Activated CD4-positive, alpha-beta T cell treated with anti-CD3 and anti-CD28 coated beads for 36 hours (primary cell): ENCODE data around the gene CCDC3. TPM values are rescaled to one million over a fixed set of nuclear protein-coding genes. Genes with fewer than 3 reads are reported as not detected.

ENCODE experiments used
- ATAC-seq: fragments of 200-7000 bp; cut with Tn5 transposase; one replicate; pipeline ENCODE4 v1.10.0; 2021; ENCODE audit warnings: mild to moderate bottlenecking, moderate library complexity
- CTCF ChIA-PET: fragments of 350-600 bp; sonication (Branson Sonifier 250); formaldehyde crosslinking; loops from one replicate; lab custom pipeline; 2021; ENCODE audit warnings: antibody characterized with exemption; lab: Charles Lee
- POLR2A ChIA-PET: fragments of 350-600 bp; sonication (Branson Sonifier 250); formaldehyde crosslinking; loops from one replicate; lab custom pipeline; 2021; ENCODE audit warnings: antibody characterized with exemption, inconsistent platforms; lab: Charles Lee
- DNase-seq: peaks from one replicate; pipeline ENCODE4 v3.0.0-alpha.2; 2020
- H3K27ac Mint-ChIP-seq: one replicate; pipeline ENCODE4 v1.8.0; 2021; ENCODE audit warnings: mixed read lengths
- H3K27me3 Mint-ChIP-seq: one replicate; pipeline ENCODE4 v1.8.0; 2021; ENCODE audit warnings: mixed read lengths
- H3K36me3 Mint-ChIP-seq: one replicate; pipeline ENCODE4 v1.8.0; 2021; ENCODE audit warnings: low read depth, mixed read lengths
- H3K4me1 Mint-ChIP-seq: one replicate; pipeline ENCODE4 v1.8.0; 2021; ENCODE audit warnings: mixed read lengths
- H3K4me3 Mint-ChIP-seq: one replicate; pipeline ENCODE4 v1.8.0; 2021; ENCODE audit warnings: mild to moderate bottlenecking, moderate library complexity, mixed read lengths
- H3K9me3 Mint-ChIP-seq: one replicate; pipeline ENCODE4 v1.8.0; 2021; ENCODE audit warnings: low read depth, mixed read lengths
- intact Hi-C, 2 experiments: fragments of 100-400 bp; cut with DNase I in 1 of 2; cut with micrococcal nuclease in 1 of 2; formaldehyde crosslinking; loops; one replicate each; pipeline versions ENCODE4 v1.14.2 to v1.15.1; 2022 to 2024; cut with DNase I, micrococcal nuclease
- total RNA-seq, 2 experiments: library from RNA; stranded (reverse); gene quantifications; one replicate each; pipeline ENCODE4 v1.2.3, GENCODE V29; 2021

Gene CCDC3
- total RNA-seq, 2 experiments from 2014 or later: 0.14 to 0.18 TPM

- Mint-ChIP-seq H3K27ac (no peak overlapping the region), H3K27me3 (peaks cover 10% of the 10 kb centered on the region), H3K36me3 (no peaks in the 10 kb centered on the region), H3K4me1 (no peaks in the 10 kb centered on the region), H3K4me3 (no peak overlapping the region), H3K9me3 (no peaks in the 10 kb centered on the region)
- ATAC-seq (no peak), DNase-seq (no peak)
- CTCF ChIA-PET: interaction anchor here (1.2 kb wide), 1 partner anchor 14 kb away, joined by 3 read pairs; no protein-coding TSS in a partner anchor
- POLR2A ChIA-PET: no interaction called here
- intact Hi-C loops: no loop called here
Observed at GRCh38 chr10:12943425-12943824, 58.1 kb downstream of the CCDC3 start.

GRCh38 chr10:12941966-12942365, 59.5 kb downstream of the CCDC3 start:
- no peak for ATAC-seq
- DNase-seq: no peak
- Mint-ChIP-seq H3K4me3 (no peak overlapping the region), H3K27me3 (peaks cover 13% of the 10 kb centered on the region), H3K4me1 (no peaks in the 10 kb centered on the region), H3K36me3 (no peaks in the 10 kb centered on the region), H3K9me3 (no peaks in the 10 kb centered on the region), H3K27ac (no peak overlapping the region)
- CTCF ChIA-PET: interaction anchor here (0.6 to 0.7 kb wide), 2 partner anchors 17 to 234 kb away, joined by 3 read pairs; no protein-coding TSS in a partner anchor
- POLR2A ChIA-PET: interaction anchor here (0.7 kb wide), 1 partner anchor 23 kb away, joined by 4 read pairs; no protein-coding TSS in a partner anchor
- intact Hi-C loops: no loop called here

- ChIA-PET CTCF (no interaction called here), POLR2A (no interaction called here)
- Mint-ChIP-seq H3K27me3 (peaks cover 13% of the 10 kb centered on the region), H3K27ac (no peak overlapping the region), H3K4me1 (no peaks in the 10 kb centered on the region), H3K36me3 (no peaks in the 10 kb centered on the region), H3K9me3 (no peaks in the 10 kb centered on the region), H3K4me3 (no peak overlapping the region)
- no peak for DNase-seq
- ATAC-seq: no peak
- intact Hi-C loops: no loop called here
Observed at GRCh38 chr10:12940791-12941190, 60.7 kb downstream of the CCDC3 start.

- H3K27me3 Mint-ChIP-seq: peaks cover 16% of the 10 kb centered on the region
- H3K27ac Mint-ChIP-seq: no peak overlapping the region
- intact Hi-C loops: no loop called here
- H3K4me1 Mint-ChIP-seq: no peaks in the 10 kb centered on the region
- ChIA-PET POLR2A (no interaction called here), CTCF (interaction anchor here (0.7 kb wide), 1 partner anchor 247 kb away, joined by 3 read pairs; no protein-coding TSS in a partner anchor)
- ATAC-seq (no peak), DNase-seq (no peak)
- no peaks in the 10 kb centered on the region for H3K36me3 Mint-ChIP-seq
- H3K4me3 Mint-ChIP-seq: no peak overlapping the region
- H3K9me3 Mint-ChIP-seq: no peaks in the 10 kb centered on the region
Observed at GRCh38 chr10:12938271-12938670, 63.2 kb downstream of the CCDC3 start.

DNA sequence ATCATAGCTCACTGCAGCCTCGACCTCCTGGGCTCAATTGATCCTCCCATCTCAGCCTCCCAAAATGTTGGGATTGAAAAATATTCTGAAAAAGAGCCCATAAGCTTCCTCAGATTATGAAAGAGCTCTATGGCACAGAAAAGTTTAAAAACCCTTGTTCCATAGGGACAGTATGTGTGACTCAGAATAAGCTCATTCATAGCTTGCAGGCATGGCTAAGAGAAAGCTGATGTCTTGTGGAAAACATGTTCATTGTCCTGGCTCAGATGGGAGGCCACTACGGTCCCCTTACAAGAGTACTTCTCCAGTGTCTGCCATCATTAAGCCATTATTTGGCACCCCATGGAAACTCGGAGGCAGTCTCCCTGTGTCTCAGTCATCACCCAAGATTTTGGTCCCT, 64.0 kb downstream of the CCDC3 start:
- no peaks in the 10 kb centered on the region for H3K36me3 Mint-ChIP-seq
- no peak for DNase-seq
- ChIA-PET POLR2A (no interaction called here), CTCF (interaction anchor here (0.6 kb wide), 1 partner anchor 551 kb away, joined by 4 read pairs; no protein-coding TSS in a partner anchor)
- no peaks in the 10 kb centered on the region for H3K4me1 Mint-ChIP-seq
- ATAC-seq: no peak
- no peak overlapping the region for H3K4me3 Mint-ChIP-seq
- H3K27ac Mint-ChIP-seq: no peak overlapping the region
- intact Hi-C loops: no loop called here
- peaks cover 16% of the 10 kb centered on the region for H3K27me3 Mint-ChIP-seq
- H3K9me3 Mint-ChIP-seq: no peaks in the 10 kb centered on the region

DNA sequence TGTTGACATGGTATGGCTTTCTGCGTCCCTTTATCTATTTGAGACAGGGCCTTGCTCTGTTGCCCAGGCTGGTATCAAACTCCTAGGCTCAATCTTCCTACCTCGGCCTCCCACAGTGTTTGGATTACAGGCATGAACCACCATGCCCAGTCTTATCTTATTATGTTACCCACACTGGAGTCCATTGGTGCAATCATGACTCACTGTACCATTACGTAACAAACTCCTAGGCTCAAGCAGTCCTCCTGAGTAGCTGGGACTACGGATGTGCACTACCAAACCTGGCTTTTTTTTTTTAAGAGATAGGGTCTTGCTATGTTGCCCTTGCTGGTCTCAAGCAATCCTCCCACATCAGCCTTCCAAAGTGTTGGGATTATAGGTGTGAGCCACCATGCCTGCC, 66.7 kb downstream of the CCDC3 start:
- Mint-ChIP-seq H3K9me3 (no peaks in the 10 kb centered on the region), H3K4me1 (no peaks in the 10 kb centered on the region), H3K27me3 (peaks cover 16% of the 10 kb centered on the region), H3K36me3 (no peaks in the 10 kb centered on the region), H3K27ac (no peak overlapping the region), H3K4me3 (no peak overlapping the region)
- intact Hi-C loops: no loop called here
- no peak for DNase-seq
- ChIA-PET POLR2A (no interaction called here), CTCF (no interaction called here)
- no peak for ATAC-seq

GRCh38 chr10:12929381-12929780, 72.1 kb downstream of the CCDC3 start:
- Mint-ChIP-seq H3K4me1 (no peaks in the 10 kb centered on the region), H3K27me3 (peaks cover 6% of the 10 kb centered on the region), H3K9me3 (peaks cover 2% of the 10 kb centered on the region), H3K4me3 (no peak overlapping the region), H3K36me3 (no peaks in the 10 kb centered on the region), H3K27ac (no peak overlapping the region)
- DNase-seq (no peak), ATAC-seq (no peak)
- ChIA-PET CTCF (interaction anchor here (0.8 kb wide), 1 partner anchor 14 kb away, joined by 3 read pairs; no protein-coding TSS in a partner anchor), POLR2A (no interaction called here)
- intact Hi-C loops: no loop called here

- Mint-ChIP-seq H3K4me1 (no peaks in the 10 kb centered on the region), H3K27me3 (peaks cover 3% of the 10 kb centered on the region), H3K27ac (no peak overlapping the region), H3K9me3 (peaks cover 2% of the 10 kb centered on the region), H3K4me3 (no peak overlapping the region), H3K36me3 (no peaks in the 10 kb centered on the region)
- ChIA-PET CTCF (no interaction called here), POLR2A (no interaction called here)
- DNase-seq (no peak), ATAC-seq (no peak)
- intact Hi-C loops: no loop called here
Observed at GRCh38 chr10:12928571-12928970, 72.9 kb downstream of the CCDC3 start.

- Mint-ChIP-seq H3K4me3 (no peak overlapping the region), H3K4me1 (no peaks in the 10 kb centered on the region), H3K36me3 (no peaks in the 10 kb centered on the region), H3K27me3 (peaks cover 3% of the 10 kb centered on the region), H3K9me3 (peaks cover 2% of the 10 kb centered on the region), H3K27ac (no peak overlapping the region)
- intact Hi-C loops: no loop called here
- no peak for ATAC-seq
- no peak for DNase-seq
- ChIA-PET CTCF (no interaction called here), POLR2A (no interaction called here)
Observed at GRCh38 chr10:12927896-12928295, 73.6 kb downstream of the CCDC3 start.

GRCh38 chr10:12925845-12926244, 75.7 kb downstream of the CCDC3 start:
- no peak overlapping the region for H3K4me3 Mint-ChIP-seq
- H3K9me3 Mint-ChIP-seq: peaks cover 2% of the 10 kb centered on the region
- ATAC-seq: no peak
- H3K36me3 Mint-ChIP-seq: no peaks in the 10 kb centered on the region
- no peak overlapping the region for H3K27ac Mint-ChIP-seq
- CTCF ChIA-PET: no interaction called here
- intact Hi-C loops: no loop called here
- H3K27me3 Mint-ChIP-seq: peaks cover 3% of the 10 kb centered on the region
- DNase-seq: no peak
- POLR2A ChIA-PET: no interaction called here
- H3K4me1 Mint-ChIP-seq: no peaks in the 10 kb centered on the region

- POLR2A ChIA-PET: no interaction called here
- Mint-ChIP-seq H3K4me1 (no peaks in the 10 kb centered on the region), H3K27ac (no peak overlapping the region), H3K9me3 (peaks cover 2% of the 10 kb centered on the region), H3K36me3 (no peaks in the 10 kb centered on the region), H3K4me3 (no peak overlapping the region), H3K27me3 (peaks cover 1% of the 10 kb centered on the region)
- DNase-seq (no peak), ATAC-seq (no peak)
- intact Hi-C loops: no loop called here
- CTCF ChIA-PET: interaction anchor here (0.6 kb wide), 1 partner anchor 17 kb away, joined by 3 read pairs; no protein-coding TSS in a partner anchor
Observed at GRCh38 chr10:12924911-12925310, 76.6 kb downstream of the CCDC3 start.

DNA sequence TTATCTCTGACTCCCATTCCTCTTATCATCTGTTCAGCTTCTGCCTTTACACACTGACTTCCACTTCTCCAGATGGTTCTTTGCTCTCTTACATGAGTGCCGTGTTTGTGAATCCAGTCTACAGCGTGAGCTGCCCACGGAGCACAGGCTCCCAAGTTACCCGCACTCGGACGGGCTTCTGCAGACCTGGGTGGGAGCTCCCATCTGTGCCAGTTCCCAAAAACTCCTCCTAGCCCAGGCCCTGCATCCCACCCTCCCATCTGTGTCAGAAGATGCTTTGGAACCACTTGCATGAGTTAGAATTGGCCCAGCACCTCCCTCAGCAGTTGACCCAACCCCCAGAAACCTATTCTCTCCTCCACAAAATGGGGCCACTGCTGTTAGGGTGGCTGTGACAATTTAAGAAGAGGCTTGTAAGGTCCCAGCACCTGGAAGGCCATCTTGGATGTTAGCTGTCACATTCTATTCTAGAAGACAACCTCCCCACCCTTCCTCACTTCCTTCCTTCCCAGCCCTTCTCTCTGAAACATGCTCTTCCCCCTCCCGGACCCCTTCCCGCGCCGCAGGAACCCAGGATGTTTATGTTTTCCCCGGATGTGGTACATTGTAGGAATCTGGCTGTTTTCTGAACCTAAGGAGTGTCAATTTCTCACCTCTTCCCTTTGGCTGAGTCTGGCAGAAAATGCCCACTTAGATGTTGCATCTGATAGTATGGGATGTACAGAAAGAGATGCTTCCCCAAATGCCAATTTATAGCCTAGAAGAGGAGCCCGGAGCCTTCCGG, 79.2 kb downstream of the CCDC3 start:
- H3K27ac Mint-ChIP-seq: no peak overlapping the region
- ChIA-PET POLR2A (no interaction called here), CTCF (no interaction called here)
- no peak for DNase-seq
- H3K4me3 Mint-ChIP-seq: no peak overlapping the region
- H3K36me3 Mint-ChIP-seq: no peaks in the 10 kb centered on the region
- H3K4me1 Mint-ChIP-seq: no peaks in the 10 kb centered on the region
- peaks cover 2% of the 10 kb centered on the region for H3K9me3 Mint-ChIP-seq
- peaks cover 5% of the 10 kb centered on the region for H3K27me3 Mint-ChIP-seq
- intact Hi-C loops: no loop called here
- ATAC-seq: no peak
